ENCODE measurements around the gene IDI2. TPM values are rescaled to one million over a fixed set of nuclear protein-coding genes. Genes with fewer than 3 reads are reported as not detected.

Gene IDI2
- total RNA-seq, 4 donors from 2014 or later: not detected

- TF ChIP-seq CTCF (IDR thresholded peaks at IDR 0.05) (no peak), POLR2A (IDR thresholded peaks at IDR 0.05) (no peak)
- no peaks in the 10 kb centered on the region for H3K27me3 ChIP-seq
- peaks cover 0 to 17% (median 10%) of the 10 kb centered on the region in 3 donors for H3K9me3 ChIP-seq
- no peak for DNase-seq
- 90% methylated on average over 2 of the region's 9 CpGs for WGBS, 2 donors
- H3K27ac ChIP-seq: no peak overlapping the region
- H3K4me3 ChIP-seq: no peak overlapping the region
- intact Hi-C loops (cut with DNase I): no loop called here
- peaks cover 40 to 100% (median 72%) of the 10 kb centered on the region in 3 donors for H3K36me3 ChIP-seq
- no peaks in the 10 kb centered on the region for H3K4me1 ChIP-seq
Observed at GRCh38 chr10:1003884-1004670, 21.6 kb downstream of the IDI2 start.

- intact Hi-C loops (cut with DNase I): no loop called here
- 98% methylated on average over 5 of the region's 5 CpGs for WGBS, 2 donors
- Histone ChIP-seq H3K4me3 (no peak overlapping the region), H3K36me3 (peaks cover 42 to 100% (median 82%) of the 10 kb centered on the region in 3 donors), H3K27me3 (no peaks in the 10 kb centered on the region), H3K27ac (no peak overlapping the region), H3K4me1 (no peaks in the 10 kb centered on the region), H3K9me3 (peaks cover 0 to 17% (median 10%) of the 10 kb centered on the region in 3 donors)
- DNase-seq: no peak
- TF ChIP-seq POLR2A (IDR thresholded peaks at IDR 0.05) (no peak), CTCF (IDR thresholded peaks at IDR 0.05) (no peak)
Observed at GRCh38 chr10:1002425-1003006, 23.1 kb downstream of the IDI2 start.

- no peaks in the 10 kb centered on the region for H3K4me1 ChIP-seq
- intact Hi-C loops (cut with DNase I): no loop called here
- H3K27ac ChIP-seq: no peak overlapping the region
- H3K27me3 ChIP-seq: no peaks in the 10 kb centered on the region
- no peak overlapping the region for H3K4me3 ChIP-seq
- TF ChIP-seq POLR2A (IDR thresholded peaks at IDR 0.05): no peak
- TF ChIP-seq CTCF (IDR thresholded peaks at IDR 0.05): no peak
- 84 to 88% methylated on average over 14 to 15 of the region's 19 CpGs for WGBS, 2 donors
- H3K9me3 ChIP-seq: peaks cover 0 to 11% (median 4%) of the 10 kb centered on the region in 3 donors
- peaks cover 13 to 100% (median 61%) of the 10 kb centered on the region in 3 donors for H3K36me3 ChIP-seq
- DNase-seq: no peak
Observed at GRCh38 chr10:997266-998022, 28.2 kb downstream of the IDI2 start.

GRCh38 chr10:996031-996430 is 29.6 kb downstream of the IDI2 start:
- Histone ChIP-seq H3K4me1 (peaks cover 0 to under 1% (median 0%) of the 10 kb centered on the region in 3 donors), H3K9me3 (no peaks in the 10 kb centered on the region), H3K27ac (no peak overlapping the region), H3K4me3 (no peak overlapping the region), H3K36me3 (peaks cover 13 to 86% (median 54%) of the 10 kb centered on the region in 3 donors), H3K27me3 (no peaks in the 10 kb centered on the region)
- DNase-seq: no peak
- WGBS, 2 donors: 93% methylated on average over 12 of the region's 12 CpGs
- no peak for TF ChIP-seq CTCF (IDR thresholded peaks at IDR 0.05)
- intact Hi-C loops (cut with DNase I): no loop called here

- no peaks in the 10 kb centered on the region for H3K27me3 ChIP-seq
- intact Hi-C loops (cut with DNase I): no loop called here
- TF ChIP-seq CTCF (IDR thresholded peaks at IDR 0.05) (no peak), POLR2A (IDR thresholded peaks at IDR 0.05) (no peak)
- no peak overlapping the region for H3K4me3 ChIP-seq
- no peak for DNase-seq
- no peaks in the 10 kb centered on the region for H3K9me3 ChIP-seq
- WGBS, 2 donors: 92% methylated on average over 7 of the region's 7 CpGs
- peaks cover 13 to 84% (median 50%) of the 10 kb centered on the region in 3 donors for H3K36me3 ChIP-seq
- peaks cover 0 to 5% (median 0%) of the 10 kb centered on the region in 3 donors for H3K4me1 ChIP-seq
- H3K27ac ChIP-seq: no peak overlapping the region
Observed at GRCh38 chr10:995559-995926, 30.1 kb downstream of the IDI2 start.
